Midbrain (tissue), 1 donor: ENCODE results near the gene CBLN2.
A peak's percentile ranks its signal among the peaks of the same experiment; 100 is the strongest.

Experiments
- DNase-seq: peaks from one replicate; lab custom pipeline; 2025; lab: John Stamatoyannopoulos, UW

CBLN2 gene

DNA sequence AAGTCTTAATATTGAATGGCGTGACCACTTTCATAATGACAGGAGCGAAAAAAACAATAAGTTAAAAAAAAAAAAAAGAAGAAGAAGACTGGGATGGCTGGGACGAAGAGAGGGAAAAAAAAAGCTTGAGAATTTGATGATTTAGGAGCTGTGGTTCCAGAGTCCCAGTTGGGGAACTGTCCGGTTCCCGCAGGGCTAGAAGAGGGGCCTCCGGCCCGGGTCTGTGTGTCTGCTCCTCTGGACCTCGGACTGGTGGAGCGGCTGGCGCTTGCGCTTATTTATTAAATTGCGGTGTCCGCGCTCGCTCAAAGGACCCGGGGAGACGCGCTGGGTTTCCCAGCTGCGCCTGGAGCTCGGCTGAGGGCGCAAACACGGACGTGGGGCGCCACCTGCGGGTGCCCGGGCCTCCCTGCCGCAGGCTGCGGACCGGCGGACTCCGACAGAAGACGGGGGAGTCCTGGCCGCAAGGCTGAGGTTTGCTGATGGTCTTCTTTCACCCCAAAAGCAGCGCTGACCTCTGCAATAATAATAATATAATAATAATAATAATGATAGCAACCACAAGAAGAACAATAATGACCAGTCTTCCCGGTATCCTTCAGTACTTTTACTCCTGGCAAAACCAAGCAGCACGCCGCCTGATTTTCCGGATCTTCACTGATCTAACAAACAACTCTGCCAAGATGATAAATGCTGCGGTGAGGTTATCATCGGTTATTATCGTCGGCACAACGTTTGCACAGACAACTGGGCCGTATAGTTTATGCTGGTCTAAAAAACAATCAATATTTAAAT, at the start of gene CBLN2:
TSS of gene CBLN2 (minus strand) at position 251 of the 795 bp plus-strand sequence. CDS start 2,182 bp downstream, outside the sequence.
- DNase-seq = peak; percentile 81

DNA sequence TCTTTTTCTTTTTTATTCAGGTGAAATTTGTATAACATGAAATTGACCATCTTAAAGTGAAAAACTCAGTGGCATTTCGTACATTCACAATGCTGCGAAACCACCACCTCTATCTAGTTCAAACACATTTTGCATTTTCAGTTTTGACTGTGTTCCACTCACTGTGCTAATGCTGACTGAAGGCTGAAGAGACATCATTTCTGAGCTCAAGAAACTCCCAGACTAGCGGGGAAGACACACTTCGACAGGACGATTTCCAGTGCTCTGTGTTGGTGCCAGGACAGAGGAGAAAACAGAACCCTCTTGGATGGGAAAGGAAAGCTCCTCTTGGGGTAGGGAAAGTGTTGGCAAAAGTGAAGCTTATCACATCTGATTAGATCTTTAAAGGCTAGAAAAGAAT, 44.2 kb upstream of the CBLN2 start:
- no peak for DNase-seq

DNA sequence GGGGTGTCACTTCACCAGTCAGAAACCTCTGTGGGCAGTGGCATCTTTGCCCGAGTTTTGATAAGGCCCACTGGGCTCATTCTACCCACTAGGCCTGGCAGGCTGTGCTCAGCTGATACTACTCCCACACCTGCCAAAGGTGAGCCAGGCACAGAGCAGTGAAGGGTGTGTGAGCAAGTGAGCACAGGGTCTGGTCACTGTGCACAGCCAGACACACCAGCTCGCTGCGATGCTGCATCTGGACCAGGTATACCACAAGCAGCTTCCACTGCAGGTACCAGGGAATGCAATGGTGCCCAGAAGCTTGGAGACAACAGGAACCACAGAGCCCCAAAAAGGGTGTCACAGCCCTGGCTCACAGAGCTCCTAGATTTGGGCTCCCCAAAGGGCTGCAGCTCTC, 40.6 kb upstream of the CBLN2 start:
- DNase-seq = no peak

DNA sequence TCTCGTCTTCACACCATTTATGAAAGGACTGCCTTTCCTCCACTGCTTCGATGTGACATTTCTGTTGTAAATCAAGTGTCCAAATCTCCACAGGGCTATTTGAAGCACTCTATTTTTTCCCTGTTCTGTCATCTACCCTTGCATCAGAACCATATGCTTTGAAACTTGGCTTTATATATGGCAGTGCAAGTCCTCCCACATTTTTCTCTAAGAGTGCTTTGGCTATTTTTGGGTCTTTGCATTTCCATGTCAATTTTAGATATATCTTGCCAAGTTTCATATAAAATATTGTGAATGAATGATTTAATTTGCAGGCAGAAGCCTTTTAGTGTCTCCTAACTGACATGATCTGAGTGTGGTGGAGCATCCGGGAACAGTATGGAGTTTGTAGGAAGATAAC, 37.8 kb upstream of the CBLN2 start:
- no peak for DNase-seq

DNA sequence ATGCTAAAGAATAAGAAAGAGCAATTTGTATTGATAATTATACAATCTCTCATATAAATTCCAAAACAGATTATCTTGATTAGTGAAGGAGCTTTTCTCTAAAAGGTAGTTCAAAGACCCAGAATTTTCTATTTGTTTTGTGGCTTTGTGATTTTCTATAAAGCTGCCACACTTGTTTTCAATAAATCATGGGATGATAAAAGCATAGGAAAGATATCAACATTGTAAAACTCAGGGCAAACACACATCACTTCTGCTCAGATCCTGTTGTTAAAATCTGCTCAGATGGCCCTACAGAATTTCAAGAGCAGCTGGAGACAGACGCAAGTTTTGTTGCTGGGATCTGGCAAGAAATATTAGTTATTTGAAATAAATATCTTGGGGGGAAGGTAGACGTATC, 28.8 kb upstream of the CBLN2 start:
- DNase-seq = no peak

DNA sequence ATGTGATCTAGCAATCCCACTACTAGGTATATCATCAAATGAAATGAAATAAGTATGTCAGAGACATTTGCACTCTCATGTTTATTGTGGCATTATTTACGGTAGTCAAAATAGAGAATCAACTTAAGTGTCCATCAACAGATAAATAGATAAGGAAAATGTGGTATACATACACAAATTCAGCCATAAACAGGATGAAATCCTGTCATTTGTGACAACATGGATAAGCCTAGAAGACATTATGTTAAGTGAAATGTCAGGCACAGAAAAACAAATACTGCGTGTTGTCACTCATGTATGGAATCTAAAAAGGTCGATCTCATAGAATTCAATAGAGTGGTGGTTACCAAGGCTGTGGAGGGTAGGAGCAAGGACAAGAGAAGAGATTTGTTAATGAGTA, 22.1 kb upstream of the CBLN2 start:
- no peak for DNase-seq

DNA sequence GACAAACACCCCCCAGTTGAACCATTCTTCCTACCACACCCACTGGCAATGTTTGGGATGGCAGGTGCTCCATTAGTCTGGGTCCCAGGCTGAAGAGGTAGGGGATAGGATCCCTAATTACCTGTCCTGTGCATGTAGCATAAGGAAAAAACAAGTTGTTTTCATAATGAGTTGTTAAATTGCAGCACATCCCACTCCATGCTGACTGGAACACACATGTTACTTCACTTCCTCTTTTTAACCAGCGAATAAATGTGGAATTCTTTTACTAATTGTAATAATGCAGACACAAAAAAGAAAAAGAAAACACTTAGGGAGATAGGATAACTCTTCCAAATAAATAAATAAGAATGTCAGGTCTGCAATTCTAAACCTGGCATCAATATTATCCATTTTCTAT, 11.8 kb upstream of the CBLN2 start:
- no peak for DNase-seq

DNA sequence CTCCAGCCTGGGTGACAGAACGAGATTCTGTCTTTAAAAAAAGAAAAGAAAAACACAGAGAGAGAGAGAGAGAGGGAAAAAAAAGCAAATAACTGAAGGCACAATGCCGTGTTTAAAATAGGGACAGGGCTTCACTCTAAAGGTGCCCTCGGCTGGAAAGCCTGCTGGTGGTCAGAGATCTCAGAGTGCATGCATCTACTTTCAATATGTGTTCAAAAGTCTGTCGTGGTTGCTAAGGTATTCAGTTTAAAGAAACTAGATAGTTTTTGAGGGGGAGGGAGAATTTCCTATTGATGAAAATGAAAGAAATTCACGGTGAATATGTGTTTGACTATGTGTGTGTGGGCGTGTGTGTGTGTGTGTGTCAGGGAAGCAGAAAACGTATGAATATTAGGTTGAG, 11.0 kb upstream of the CBLN2 start:
- DNase-seq = no peak

DNA sequence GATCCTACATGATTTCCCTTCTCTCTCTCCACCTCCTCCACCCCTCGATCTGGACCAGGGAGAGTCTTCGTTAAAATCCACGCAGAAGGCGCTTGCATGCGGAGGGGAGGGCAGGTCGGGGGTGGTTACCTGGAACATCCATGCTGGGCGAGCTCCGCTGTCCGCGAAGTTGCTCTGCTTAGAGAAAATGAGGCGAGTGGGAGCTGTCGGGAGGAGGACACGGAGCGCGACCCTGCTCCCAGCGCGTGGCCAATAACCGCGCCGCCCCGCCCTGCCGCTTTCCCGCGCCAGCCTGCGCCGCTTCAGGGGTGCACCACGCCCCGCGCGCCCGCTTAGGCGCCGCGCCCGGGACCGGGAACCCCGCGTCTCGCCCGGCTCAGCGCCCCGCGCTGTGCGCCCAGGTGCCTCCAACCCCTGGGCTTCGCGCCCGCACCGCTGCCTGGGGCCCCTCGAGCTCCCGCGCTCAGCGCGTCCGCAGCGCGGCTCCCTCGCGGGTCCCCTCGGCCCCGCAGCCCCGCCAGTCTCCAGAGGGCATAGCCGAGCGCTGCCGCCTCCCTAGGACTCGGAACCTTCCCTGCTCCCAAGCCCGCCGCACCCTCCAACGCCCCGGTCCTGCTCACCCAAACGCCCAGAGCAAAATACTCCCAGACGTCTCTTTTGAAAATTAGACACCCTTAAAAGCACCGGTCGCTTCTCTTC, 636 bp downstream of the CBLN2 start:
- DNase-seq = no peak

DNA sequence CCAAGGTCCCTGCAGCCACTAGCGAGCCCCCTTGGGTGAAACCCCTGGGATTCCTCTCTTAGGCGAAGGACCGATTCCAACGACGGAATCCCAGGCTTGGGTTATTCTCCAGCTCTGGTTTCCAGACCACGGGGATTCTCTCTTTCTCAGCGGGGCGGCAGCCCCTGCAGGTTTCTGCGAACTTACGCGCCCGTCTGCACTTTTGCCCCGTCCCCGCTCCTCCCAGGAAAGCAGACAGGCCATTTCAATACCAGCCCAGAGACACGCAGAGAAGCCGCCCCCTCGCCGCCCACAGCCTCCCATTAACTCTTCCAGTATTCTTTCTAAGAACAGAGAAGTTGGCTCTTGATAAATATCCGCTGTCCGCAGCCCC, 1.2 kb downstream of the CBLN2 start:
- DNase-seq = no peak

DNA sequence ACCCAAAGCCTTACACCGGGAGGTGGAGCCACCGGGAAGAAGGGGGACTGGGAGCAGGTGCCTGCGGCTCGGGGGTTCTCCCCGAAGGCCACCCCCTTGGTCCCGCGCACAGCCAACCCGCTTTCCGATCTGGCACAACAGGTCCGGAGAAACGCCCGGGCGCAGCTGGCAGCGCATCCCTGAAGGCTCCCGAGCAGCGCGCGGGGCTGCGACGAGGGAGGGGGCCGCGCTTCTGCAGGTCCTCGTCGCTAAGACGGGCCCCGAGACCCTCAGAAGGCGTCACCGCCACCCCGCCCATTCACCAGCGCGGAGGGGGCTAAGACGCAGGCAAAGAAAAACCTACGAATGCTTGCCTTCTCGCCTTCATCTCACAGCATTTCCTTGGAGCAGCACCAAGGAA, 1.8 kb downstream of the CBLN2 start:
- no peak for DNase-seq

DNA sequence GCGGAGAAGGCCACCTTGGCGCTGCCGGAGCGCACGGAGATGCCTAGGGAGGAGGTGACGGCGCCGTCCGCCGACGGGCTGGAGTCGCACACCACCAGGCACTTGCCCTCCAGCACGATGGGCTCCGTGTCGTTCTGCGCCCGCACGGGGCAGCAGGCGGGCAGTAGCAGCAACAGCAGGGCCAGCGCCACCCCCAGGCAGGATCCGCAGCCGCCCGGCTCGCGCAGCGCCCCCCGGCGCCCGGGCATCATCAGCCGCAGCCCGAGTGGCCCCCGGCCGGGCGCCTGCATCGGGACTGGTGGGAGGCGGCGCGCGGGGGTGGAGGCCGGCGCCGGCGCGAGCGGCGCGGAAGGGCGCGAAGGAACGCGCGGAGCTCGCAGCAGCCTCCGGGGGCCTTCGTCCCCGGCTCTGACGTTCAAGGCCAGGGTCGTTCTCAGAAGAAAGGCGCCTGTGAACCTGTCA, 2.2 kb downstream of the CBLN2 start:
- DNase-seq = no peak

DNA sequence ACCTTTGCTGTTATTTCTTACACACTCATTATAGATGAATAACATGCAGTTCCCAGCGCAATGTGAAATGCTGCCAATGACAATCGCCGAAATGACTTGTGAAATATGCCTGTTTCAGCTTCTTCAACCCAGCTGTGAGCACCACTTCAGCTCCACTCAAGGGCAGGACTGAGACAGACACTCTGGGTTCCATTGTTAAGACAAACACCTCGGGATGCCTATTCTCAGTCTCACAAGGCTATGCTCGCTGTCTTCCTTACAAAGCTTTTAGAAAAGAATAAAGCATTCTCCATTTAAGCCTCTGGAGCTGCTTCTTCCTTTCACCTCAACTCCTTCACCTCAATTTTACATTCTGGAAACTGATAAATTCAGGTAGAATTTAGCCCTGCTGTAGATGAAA, 4.2 kb downstream of the CBLN2 start:
- no peak for DNase-seq

DNA sequence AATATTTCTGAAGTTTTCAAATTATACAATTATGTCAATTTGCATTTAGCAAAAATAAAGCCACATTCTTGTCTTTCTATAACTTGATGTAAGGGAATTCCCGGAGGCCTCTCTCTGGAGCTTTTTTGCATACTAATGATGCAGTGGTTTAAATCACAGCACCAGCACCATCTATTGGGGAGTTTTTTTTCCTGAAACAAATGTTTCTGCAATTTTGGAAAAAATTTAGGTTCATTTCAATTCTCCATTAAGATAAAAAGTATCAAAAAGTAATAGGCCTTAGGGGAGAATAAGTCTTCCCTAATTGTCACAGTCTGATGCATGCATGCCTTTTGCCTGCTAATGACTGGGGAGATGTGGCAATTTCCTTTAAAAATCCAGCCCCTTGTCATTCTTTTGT, 13.5 kb downstream of the CBLN2 start:
- peak; percentile 50 for DNase-seq

DNA sequence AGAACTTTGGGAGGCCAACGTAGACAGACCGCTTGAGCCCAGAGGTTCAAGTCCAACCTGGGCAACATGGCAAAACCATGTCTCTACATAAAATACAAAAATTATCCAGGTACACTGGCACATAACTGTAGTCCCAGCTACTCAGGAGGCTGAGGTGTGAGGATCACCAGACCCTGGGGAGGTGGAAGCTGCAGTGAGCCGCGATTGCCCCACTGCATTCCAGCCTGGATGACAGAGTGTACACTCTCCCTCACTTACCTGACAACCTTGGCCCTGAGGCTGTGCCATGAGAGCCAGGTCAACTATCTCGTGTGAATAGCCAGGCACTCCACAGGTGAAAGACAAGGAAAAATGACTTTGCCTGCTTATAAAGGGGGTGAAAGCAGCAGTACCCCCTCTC, 39.3 kb downstream of the CBLN2 start:
- DNase-seq = no peak

DNA sequence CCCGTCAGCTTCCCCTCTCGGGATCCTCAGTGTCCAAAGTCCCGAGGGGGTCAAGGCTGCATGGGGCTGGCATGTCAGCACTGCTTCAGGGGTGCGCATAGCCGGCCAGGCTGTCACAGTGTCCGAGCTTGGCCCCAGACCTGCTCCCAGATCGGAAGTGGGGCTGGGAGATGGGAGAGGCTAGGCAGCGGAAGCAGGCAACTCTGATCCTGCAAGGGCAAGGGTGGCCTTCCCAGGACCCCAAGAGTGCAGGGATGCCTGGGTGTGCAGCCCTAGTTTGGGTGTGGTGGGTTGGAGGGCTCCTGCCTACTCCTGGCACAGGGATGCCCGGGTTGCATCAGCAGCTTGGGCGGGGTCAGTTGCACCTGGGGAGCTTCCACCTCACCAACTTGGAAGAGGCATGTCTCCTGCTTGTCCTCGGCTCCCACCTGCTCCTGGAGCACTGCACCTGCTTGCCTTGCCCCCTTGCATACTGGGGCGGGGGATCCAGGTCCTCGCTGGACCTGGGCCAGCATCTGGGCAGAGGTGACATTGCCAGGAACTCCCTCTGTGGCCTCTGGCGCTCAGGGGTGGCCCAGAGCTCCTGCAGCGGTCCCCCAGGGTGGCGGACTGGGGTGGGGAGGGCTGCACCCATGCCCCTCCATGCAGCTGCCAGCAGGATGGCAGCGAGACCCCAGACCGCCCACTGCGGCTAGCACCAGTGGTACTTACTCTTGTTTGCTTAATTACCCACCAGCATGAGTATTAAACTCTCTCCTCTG, 41.3 kb downstream of the CBLN2 start:
- DNase-seq = no peak

DNA sequence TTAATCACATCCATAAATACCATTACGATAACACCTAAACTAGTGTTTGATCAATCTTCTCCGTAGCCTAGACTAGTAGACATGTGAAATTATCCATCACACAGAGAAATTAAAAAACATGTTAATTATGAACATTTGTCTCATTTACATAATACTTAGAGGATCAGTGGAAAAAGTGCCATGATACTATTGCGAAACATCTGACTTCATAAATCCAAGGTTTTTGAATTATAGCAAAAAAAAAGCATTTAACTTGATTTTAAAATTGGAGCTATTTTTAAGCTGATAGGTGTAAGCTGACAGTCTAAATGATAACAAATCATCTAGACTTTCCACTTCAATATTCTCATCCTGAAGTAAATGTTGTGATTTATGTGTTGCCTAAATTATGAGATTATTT, 51.6 kb downstream of the CBLN2 start:
- no peak for DNase-seq
